Gastrocnemius medialis (tissue), 4 donors: ENCODE results near the gene HDDC2.

Source experiments
- POLR2A ChIP-seq, 2 donors: fragments of 450-650 bp; IDR thresholded peaks; one replicate each; pipeline ENCODE4 v1.6.1; 2017; ENCODE audit warnings: antibody characterized with exemption in 2 of 2, mild to moderate bottlenecking in 2 of 2, moderate library complexity in 2 of 2
- TF ChIP-seq, protein P1 (sequence below), 5 experiments: fragments of 450-650 bp in 3 of 5; fragments of 200-600 bp in 2 of 5; sonication (generic) in 2 of 5; IDR thresholded peaks in 4 of 5; conservative IDR thresholded peaks in 1 of 5; 1 replicate in 4 of 5; 2 replicates in 1 of 5; pipeline ENCODE4 v1.5.1; 2016 to 2019; ENCODE audit warnings: antibody characterized with exemption in 5 of 5, mild to moderate bottlenecking in 3 of 5, moderate library complexity in 3 of 5

DNA sequence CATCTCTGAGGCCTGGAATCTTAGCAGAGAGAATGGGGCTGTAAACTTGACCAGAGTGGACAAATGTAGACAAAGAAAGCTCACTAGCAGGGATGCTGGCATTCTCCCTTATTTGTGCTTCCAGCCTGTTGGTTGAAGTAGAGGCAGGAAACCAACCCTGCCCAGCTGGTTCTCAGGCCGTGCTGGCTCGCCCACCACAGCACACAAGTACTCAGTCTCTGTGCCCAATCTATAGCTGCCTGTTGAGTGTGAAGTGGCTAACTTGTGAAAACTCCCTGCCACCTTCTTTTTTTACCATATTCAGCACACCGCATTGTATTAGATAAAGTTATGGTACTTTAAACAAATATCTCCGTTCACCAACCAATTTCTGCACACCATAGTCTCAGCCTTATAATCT is 37.3 kb downstream of the HDDC2 start:
- no peak for TF ChIP-seq POLR2A (IDR thresholded peaks at IDR 0.05)
- TF ChIP-seq, protein P1, sequence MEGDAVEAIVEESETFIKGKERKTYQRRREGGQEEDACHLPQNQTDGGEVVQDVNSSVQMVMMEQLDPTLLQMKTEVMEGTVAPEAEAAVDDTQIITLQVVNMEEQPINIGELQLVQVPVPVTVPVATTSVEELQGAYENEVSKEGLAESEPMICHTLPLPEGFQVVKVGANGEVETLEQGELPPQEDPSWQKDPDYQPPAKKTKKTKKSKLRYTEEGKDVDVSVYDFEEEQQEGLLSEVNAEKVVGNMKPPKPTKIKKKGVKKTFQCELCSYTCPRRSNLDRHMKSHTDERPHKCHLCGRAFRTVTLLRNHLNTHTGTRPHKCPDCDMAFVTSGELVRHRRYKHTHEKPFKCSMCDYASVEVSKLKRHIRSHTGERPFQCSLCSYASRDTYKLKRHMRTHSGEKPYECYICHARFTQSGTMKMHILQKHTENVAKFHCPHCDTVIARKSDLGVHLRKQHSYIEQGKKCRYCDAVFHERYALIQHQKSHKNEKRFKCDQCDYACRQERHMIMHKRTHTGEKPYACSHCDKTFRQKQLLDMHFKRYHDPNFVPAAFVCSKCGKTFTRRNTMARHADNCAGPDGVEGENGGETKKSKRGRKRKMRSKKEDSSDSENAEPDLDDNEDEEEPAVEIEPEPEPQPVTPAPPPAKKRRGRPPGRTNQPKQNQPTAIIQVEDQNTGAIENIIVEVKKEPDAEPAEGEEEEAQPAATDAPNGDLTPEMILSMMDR (IDR thresholded peaks at IDR 0.05 in 4 of 5, conservative IDR thresholded peaks at IDR 0.05 in 1 of 5): no peak
